ENCODE data around the gene ICAM3. TPM values are rescaled to one million over a fixed set of nuclear protein-coding genes. Genes with fewer than 3 reads are reported as not detected.

ICAM3 gene
- total RNA-seq, 4 donors from 2014 or later = 3.1 to 4.5 (median 3.8) TPM

DNA sequence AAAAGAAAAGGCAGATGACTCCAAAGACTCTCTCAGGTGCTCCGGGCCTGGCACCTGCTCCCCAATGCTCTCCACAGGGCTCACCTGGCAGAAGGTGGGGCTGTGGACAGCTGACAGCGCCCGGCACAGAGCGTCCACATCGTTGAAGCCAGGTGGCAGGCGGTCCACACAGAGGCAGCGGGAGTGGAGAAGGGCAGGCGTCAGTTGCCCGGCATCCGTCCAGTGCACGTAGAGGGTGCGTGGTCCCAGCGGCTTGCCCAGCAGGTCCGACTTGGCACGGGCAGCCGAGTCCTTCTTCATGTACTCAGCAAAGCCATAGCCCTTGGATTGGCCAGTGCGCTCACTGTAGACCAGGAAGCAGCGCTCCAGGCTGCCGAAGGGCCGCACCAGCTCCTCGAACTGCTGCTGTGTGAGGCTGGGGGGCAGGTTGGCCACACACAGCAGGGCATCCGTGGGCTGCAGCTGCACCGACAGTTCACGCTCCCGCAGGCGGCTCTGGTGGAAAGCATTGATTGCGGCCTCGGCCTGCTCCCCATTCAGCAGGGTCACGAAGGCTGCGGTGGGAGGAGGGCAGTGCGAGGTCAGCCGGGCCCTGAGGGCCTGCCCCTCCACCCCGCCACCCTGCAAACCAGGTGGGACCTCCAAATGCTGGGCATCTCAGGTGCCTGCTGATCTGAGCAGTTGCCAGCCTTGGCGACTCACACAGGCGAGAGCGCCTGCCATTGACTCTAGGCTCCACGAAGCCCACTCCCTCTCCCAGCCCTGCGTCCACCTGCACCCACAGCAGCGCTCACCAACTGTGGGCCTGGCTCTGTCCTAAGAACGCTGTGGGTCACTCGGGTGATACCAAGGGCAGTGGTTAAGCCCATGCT is 10.6 kb downstream of the ICAM3 start:
- TF ChIP-seq EP300 (IDR thresholded peaks at IDR 0.05) (no peak), POLR2AphosphoS5 (IDR thresholded peaks at IDR 0.05) (no peak), POLR2A (IDR thresholded peaks at IDR 0.05) (no peak)
- TF ChIP-seq, protein P1, sequence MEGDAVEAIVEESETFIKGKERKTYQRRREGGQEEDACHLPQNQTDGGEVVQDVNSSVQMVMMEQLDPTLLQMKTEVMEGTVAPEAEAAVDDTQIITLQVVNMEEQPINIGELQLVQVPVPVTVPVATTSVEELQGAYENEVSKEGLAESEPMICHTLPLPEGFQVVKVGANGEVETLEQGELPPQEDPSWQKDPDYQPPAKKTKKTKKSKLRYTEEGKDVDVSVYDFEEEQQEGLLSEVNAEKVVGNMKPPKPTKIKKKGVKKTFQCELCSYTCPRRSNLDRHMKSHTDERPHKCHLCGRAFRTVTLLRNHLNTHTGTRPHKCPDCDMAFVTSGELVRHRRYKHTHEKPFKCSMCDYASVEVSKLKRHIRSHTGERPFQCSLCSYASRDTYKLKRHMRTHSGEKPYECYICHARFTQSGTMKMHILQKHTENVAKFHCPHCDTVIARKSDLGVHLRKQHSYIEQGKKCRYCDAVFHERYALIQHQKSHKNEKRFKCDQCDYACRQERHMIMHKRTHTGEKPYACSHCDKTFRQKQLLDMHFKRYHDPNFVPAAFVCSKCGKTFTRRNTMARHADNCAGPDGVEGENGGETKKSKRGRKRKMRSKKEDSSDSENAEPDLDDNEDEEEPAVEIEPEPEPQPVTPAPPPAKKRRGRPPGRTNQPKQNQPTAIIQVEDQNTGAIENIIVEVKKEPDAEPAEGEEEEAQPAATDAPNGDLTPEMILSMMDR (IDR thresholded peaks at IDR 0.05) = no peak
- Histone ChIP-seq H3K27ac (no peak overlapping the region), H3K27me3 (no peaks in the 10 kb centered on the region), H3K4me1 (peaks cover 17% of the 10 kb centered on the region), H3K4me3 (no peak overlapping the region), H3K36me3 (peaks cover 66% of the 10 kb centered on the region), H3K9me3 (no peaks in the 10 kb centered on the region)
- no peak for DNase-seq (ENCODE audit: low spot score in 2 of 2)
- 93% methylated on average over 20 of the region's 41 CpGs for WGBS

DNA sequence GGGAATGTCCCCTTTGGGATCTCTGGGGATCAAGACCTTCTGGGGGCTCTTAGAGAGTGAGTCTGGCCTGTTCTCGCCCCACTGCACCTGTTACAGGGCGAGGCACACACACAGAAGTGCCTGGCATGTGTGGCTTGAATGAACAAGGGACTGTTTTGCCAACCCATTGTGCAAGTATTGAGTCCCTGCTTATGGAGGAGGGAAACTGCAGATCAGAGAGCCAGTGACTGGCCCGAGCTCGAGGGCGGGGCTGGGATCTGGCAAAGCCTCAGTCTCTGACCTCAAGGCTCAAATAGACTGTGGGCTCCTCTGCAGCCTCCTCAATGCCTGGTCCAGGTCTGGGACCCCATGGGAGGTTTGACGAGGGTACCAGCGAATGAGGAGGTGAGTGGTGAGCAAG is 11.6 kb downstream of the ICAM3 start:
- DNase-seq (ENCODE audit: low spot score in 2 of 2) = no peak
- H3K36me3 ChIP-seq = peaks cover 76% of the 10 kb centered on the region
- no peaks in the 10 kb centered on the region for H3K27me3 ChIP-seq
- no peak overlapping the region for H3K27ac ChIP-seq
- no peaks in the 10 kb centered on the region for H3K9me3 ChIP-seq
- H3K4me1 ChIP-seq = peaks cover 13% of the 10 kb centered on the region
- whole genome bisulfite sequencing = 86% methylated on average over 5 of the region's 7 CpGs
- no peak for TF ChIP-seq POLR2A (IDR thresholded peaks at IDR 0.05)
- no peak for TF ChIP-seq POLR2AphosphoS5 (IDR thresholded peaks at IDR 0.05)
- TF ChIP-seq, protein P1 (IDR thresholded peaks at IDR 0.05) = no peak
- TF ChIP-seq EP300 (IDR thresholded peaks at IDR 0.05) = no peak
- no peak overlapping the region for H3K4me3 ChIP-seq

DNA sequence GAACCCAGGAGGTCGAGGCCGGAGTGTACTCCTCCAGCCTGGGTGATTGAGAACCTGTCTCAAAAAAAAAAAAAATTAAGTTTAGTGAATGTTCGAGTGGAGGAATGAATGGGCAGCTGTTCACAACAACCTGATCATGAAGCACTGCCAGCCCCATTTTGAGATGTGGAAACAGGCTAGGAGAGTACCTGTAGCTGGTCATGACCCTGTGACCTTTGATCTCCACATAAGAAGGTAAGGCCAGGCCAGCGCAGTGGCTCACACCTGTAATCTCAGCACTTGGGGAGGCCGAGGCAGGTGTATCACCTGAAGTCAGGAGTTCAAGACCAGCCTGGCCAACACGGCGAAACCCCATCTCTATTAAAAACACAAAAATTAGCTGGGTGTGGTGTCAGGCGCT is 13.7 kb downstream of the ICAM3 start:
- no peak for DNase-seq (ENCODE audit: low spot score in 2 of 2)
- Histone ChIP-seq H3K27ac (no peak overlapping the region), H3K4me1 (no peaks in the 10 kb centered on the region), H3K4me3 (no peak overlapping the region), H3K9me3 (no peaks in the 10 kb centered on the region), H3K27me3 (no peaks in the 10 kb centered on the region), H3K36me3 (peaks cover 97% of the 10 kb centered on the region)
- no peak for TF ChIP-seq EP300 (IDR thresholded peaks at IDR 0.05)
- no peak for TF ChIP-seq POLR2AphosphoS5 (IDR thresholded peaks at IDR 0.05)
- no peak for TF ChIP-seq POLR2A (IDR thresholded peaks at IDR 0.05)
- TF ChIP-seq, protein P1 (IDR thresholded peaks at IDR 0.05) = no peak
- 91% methylated on average over 8 of the region's 8 CpGs for WGBS

DNA sequence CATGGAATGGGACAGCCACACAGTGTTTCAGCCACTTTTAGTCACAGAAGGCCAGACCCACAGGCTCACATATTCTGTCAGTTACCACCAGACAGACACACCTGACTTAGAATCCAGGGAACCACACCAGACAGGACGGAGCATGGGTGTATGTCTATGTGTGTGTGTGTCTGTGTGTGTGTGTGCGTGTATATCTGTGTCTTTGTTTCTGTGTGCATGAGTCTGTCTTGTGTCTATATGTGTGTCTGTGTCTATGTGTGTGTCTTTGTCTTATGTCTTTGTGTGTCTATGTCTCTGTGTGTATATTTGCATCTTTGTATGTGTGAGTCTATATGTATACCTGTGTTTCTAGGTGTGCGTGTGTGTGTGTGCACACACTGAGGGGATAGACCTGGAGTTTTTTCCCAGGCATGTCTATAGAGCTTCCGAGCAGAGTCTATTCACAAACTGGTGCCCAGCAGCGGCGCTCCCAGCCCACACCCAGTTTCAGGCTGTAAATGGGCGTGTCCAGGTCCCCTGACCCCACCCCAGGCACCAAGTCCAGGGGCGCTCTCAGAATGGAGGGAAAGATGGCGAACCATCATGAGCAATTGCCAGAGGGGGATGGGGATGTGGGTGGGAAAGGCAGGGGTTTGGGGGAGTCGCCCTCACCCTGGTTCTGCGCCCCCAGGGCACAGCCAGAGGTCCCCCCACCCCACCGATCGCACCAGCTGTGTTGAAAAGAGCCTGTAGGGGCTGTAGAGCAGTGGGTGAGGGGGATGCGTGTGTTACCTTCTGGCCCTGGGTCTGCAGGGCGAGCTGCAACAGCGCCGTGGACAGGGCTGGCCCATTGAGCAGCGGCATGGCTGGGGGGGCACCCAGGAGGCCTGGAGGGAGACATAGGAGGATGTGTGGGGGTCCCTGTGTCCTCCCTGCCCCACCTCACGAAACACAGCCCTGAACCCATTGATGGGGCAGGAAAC is 17.3 kb downstream of the ICAM3 start:
- WGBS = 88% methylated on average over 16 of the region's 19 CpGs
- Histone ChIP-seq H3K36me3 (peaks cover 98% of the 10 kb centered on the region), H3K9me3 (no peaks in the 10 kb centered on the region), H3K4me3 (no peak overlapping the region), H3K27me3 (no peaks in the 10 kb centered on the region), H3K27ac (no peak overlapping the region), H3K4me1 (no peaks in the 10 kb centered on the region)
- TF ChIP-seq POLR2A (IDR thresholded peaks at IDR 0.05) (no peak), EP300 (IDR thresholded peaks at IDR 0.05) (no peak), POLR2AphosphoS5 (IDR thresholded peaks at IDR 0.05) (no peak)
- TF ChIP-seq, protein P1 (IDR thresholded peaks at IDR 0.05) = no peak
- DNase-seq (ENCODE audit: low spot score in 2 of 2) = no peak

DNA sequence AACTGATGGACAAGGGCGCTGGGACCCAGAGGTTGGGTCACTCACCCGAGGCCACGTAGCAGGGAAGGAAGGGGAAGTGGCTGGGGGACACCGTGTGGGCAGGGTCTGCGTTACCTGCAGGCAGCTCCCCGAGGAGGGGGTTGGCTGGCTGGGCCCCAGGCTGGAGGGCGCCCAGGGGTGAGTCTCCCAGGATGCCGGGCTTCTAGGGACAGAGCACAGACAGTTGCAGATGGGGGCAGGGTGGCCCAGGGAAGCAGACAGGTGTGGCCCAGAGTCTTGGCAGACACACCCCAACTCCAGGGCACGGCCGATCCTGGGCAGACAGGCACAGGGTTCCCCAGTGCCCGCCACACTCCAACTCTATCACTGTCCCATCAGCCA is 18.0 kb downstream of the ICAM3 start:
- H3K4me3 ChIP-seq = no peak overlapping the region
- DNase-seq (ENCODE audit: low spot score in 2 of 2) = no peak
- H3K27me3 ChIP-seq = no peaks in the 10 kb centered on the region
- H3K9me3 ChIP-seq = no peaks in the 10 kb centered on the region
- H3K4me1 ChIP-seq = no peaks in the 10 kb centered on the region
- 88% methylated on average over 10 of the region's 11 CpGs for WGBS
- TF ChIP-seq POLR2AphosphoS5 (IDR thresholded peaks at IDR 0.05) (no peak), POLR2A (IDR thresholded peaks at IDR 0.05) (no peak), EP300 (IDR thresholded peaks at IDR 0.05) (no peak)
- TF ChIP-seq, protein P1 (IDR thresholded peaks at IDR 0.05) = no peak
- H3K36me3 ChIP-seq = peaks cover 96% of the 10 kb centered on the region
- H3K27ac ChIP-seq = no peak overlapping the region

All from suprapubic skin (tissue), 4 donors.